ENCODE data around the gene HMGXB3. TPM values are rescaled to one million over a fixed set of nuclear protein-coding genes. Genes with fewer than 3 reads are reported as not detected.

The HMGXB3 gene
- polyA plus RNA-seq, 1 donor from 2014 or later = 66.6 TPM

DNA sequence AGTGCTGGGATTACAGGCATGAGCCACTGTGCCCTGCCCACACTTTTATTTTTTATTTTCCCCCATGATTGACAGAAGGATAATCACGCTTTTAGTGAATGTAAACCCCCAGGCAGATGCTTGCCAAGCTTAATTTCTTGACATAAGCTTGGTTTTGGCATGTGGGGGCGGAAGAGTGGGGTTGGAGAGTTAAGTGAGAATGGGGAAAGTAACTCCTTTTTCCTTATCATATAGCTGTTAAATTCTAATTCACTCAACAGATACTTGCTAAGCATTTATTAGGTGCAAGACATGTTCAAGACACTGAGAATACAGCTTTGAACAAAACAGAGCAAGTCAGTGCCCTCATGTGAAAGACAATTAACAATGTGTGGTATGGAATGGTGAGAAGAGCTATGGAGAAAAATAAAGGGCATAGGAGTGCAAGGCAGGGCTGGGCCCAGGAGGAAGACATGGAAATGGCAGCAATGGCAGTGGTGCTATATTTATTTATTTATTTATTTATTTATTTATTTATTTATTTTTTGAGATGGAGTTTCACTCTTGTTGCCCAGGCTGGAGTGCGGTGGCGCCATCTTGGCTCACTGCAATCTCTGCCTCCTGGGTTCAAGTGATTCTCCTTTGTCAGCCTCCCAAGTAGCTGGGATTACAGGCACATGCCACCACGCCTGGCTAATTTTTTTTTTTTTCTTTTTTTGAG lies 37.8 kb upstream of the HMGXB3 start:
- Histone ChIP-seq H3K36me3 (ENCODE audit: insufficient read depth, low read length) (no peaks in the 10 kb centered on the region), H3F3A (ENCODE audit: insufficient read depth, low read length, poor library complexity, severe bottlenecking) (peaks cover 6% of the 10 kb centered on the region), H3K4me3 (ENCODE audit: low read length) (no peak overlapping the region), H3K27me3 (ENCODE audit: insufficient read depth, low read depth, low read length) (no peaks in the 10 kb centered on the region), H2AFZ (ENCODE audit: low read depth, low read length) (no peak overlapping the region), H3K79me2 (replicated peaks; ENCODE audit: insufficient read depth, low read length) (no peaks in the 10 kb centered on the region), H3K9me2 (ENCODE audit: insufficient read depth, low read length) (no peaks in the 10 kb centered on the region), H4K20me1 (ENCODE audit: insufficient read depth) (no peaks in the 10 kb centered on the region), H3K9ac (ENCODE audit: low read length) (no peak overlapping the region), H3K4me2 (ENCODE audit: low read length) (no peak overlapping the region), H3K27ac (ENCODE audit: low read length) (no peak overlapping the region), H3K9me3 (ENCODE audit: low read length) (no peaks in the 10 kb centered on the region)
- TF ChIP-seq, protein P1, sequence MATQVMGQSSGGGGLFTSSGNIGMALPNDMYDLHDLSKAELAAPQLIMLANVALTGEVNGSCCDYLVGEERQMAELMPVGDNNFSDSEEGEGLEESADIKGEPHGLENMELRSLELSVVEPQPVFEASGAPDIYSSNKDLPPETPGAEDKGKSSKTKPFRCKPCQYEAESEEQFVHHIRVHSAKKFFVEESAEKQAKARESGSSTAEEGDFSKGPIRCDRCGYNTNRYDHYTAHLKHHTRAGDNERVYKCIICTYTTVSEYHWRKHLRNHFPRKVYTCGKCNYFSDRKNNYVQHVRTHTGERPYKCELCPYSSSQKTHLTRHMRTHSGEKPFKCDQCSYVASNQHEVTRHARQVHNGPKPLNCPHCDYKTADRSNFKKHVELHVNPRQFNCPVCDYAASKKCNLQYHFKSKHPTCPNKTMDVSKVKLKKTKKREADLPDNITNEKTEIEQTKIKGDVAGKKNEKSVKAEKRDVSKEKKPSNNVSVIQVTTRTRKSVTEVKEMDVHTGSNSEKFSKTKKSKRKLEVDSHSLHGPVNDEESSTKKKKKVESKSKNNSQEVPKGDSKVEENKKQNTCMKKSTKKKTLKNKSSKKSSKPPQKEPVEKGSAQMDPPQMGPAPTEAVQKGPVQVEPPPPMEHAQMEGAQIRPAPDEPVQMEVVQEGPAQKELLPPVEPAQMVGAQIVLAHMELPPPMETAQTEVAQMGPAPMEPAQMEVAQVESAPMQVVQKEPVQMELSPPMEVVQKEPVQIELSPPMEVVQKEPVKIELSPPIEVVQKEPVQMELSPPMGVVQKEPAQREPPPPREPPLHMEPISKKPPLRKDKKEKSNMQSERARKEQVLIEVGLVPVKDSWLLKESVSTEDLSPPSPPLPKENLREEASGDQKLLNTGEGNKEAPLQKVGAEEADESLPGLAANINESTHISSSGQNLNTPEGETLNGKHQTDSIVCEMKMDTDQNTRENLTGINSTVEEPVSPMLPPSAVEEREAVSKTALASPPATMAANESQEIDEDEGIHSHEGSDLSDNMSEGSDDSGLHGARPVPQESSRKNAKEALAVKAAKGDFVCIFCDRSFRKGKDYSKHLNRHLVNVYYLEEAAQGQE (IDR thresholded peaks at IDR 0.05; ENCODE audit: borderline replicate concordance) = no peak
- TF ChIP-seq EZH2 (IDR thresholded peaks at IDR 0.05; ENCODE audit: borderline replicate concordance, insufficient read depth, low read length, poor library complexity, severe bottlenecking) = no peak
- no peak for TF ChIP-seq POLR2AphosphoS5 (IDR thresholded peaks at IDR 0.05)
- TF ChIP-seq, protein P2, sequence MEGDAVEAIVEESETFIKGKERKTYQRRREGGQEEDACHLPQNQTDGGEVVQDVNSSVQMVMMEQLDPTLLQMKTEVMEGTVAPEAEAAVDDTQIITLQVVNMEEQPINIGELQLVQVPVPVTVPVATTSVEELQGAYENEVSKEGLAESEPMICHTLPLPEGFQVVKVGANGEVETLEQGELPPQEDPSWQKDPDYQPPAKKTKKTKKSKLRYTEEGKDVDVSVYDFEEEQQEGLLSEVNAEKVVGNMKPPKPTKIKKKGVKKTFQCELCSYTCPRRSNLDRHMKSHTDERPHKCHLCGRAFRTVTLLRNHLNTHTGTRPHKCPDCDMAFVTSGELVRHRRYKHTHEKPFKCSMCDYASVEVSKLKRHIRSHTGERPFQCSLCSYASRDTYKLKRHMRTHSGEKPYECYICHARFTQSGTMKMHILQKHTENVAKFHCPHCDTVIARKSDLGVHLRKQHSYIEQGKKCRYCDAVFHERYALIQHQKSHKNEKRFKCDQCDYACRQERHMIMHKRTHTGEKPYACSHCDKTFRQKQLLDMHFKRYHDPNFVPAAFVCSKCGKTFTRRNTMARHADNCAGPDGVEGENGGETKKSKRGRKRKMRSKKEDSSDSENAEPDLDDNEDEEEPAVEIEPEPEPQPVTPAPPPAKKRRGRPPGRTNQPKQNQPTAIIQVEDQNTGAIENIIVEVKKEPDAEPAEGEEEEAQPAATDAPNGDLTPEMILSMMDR (IDR thresholded peaks at IDR 0.05; ENCODE audit: poor library complexity, severe bottlenecking) = no peak
- TF ChIP-seq EP300 (conservative IDR thresholded peaks at IDR 0.05; ENCODE audit: poor library complexity, severe bottlenecking) = no peak
- TF ChIP-seq SMC3 (conservative IDR thresholded peaks at IDR 0.05; ENCODE audit: poor library complexity) = no peak
- no peak for TF ChIP-seq MXI1 (conservative IDR thresholded peaks at IDR 0.05; ENCODE audit: poor library complexity, severe bottlenecking)
- no peak for TF ChIP-seq TAF1 (IDR thresholded peaks at IDR 0.05; ENCODE audit: low read depth)

DNA sequence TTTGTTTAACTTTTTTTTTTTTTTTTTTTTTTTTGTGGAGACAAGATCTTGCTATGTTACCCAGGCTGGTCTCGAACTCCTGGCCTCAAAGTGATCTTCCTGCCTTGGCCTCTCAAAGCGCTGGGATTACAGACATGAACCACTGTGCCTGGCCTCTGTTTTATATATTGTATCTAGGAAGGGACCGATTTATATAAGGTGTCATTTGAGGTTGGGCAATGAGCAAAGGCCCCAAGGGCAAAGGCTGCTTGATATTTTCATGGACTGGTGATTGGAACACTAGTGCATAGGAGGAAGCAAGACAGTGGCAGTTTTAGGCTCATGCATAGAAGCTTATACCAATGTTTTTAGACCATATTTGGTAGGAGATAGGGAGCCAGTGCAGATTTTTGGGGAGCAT lies 36.8 kb upstream of the HMGXB3 start:
- Histone ChIP-seq H3K9me2 (ENCODE audit: insufficient read depth, low read length) (no peaks in the 10 kb centered on the region), H3K4me2 (ENCODE audit: low read length) (no peak overlapping the region), H3K27me3 (ENCODE audit: insufficient read depth, low read depth, low read length) (no peaks in the 10 kb centered on the region), H2AFZ (ENCODE audit: low read depth, low read length) (no peak overlapping the region), H4K20me1 (ENCODE audit: insufficient read depth) (no peaks in the 10 kb centered on the region), H3K9me3 (ENCODE audit: low read length) (no peaks in the 10 kb centered on the region), H3K36me3 (ENCODE audit: insufficient read depth, low read length) (no peaks in the 10 kb centered on the region), H3K4me3 (ENCODE audit: low read length) (no peak overlapping the region), H3K27ac (ENCODE audit: low read length) (no peak overlapping the region), H3F3A (ENCODE audit: insufficient read depth, low read length, poor library complexity, severe bottlenecking) (peaks cover 6% of the 10 kb centered on the region), H3K9ac (ENCODE audit: low read length) (no peak overlapping the region), H3K79me2 (replicated peaks; ENCODE audit: insufficient read depth, low read length) (no peaks in the 10 kb centered on the region)
- TF ChIP-seq EP300 (conservative IDR thresholded peaks at IDR 0.05; ENCODE audit: poor library complexity, severe bottlenecking) (no peak), MXI1 (conservative IDR thresholded peaks at IDR 0.05; ENCODE audit: poor library complexity, severe bottlenecking) (no peak), SMC3 (conservative IDR thresholded peaks at IDR 0.05; ENCODE audit: poor library complexity) (no peak), POLR2AphosphoS5 (IDR thresholded peaks at IDR 0.05) (no peak), RAD21 (conservative IDR thresholded peaks at IDR 0.05) (no peak), TAF1 (IDR thresholded peaks at IDR 0.05; ENCODE audit: low read depth) (no peak), EZH2 (IDR thresholded peaks at IDR 0.05; ENCODE audit: borderline replicate concordance, insufficient read depth, low read length, poor library complexity, severe bottlenecking) (no peak)
- TF ChIP-seq, protein P2 (IDR thresholded peaks at IDR 0.05; ENCODE audit: poor library complexity, severe bottlenecking) = no peak
- TF ChIP-seq, protein P1 (IDR thresholded peaks at IDR 0.05; ENCODE audit: borderline replicate concordance) = no peak
